Suprapubic skin (tissue), 4 donors: ENCODE results near the gene CTU2. TPM values are rescaled to one million over a fixed set of nuclear protein-coding genes. Genes with fewer than 3 reads are reported as not detected.

ENCODE experiments used
- DNase-seq, 2 donors: peaks; one replicate each; pipeline ENCODE4 v3.0.0-alpha.2; 2019; ENCODE audit warnings: low spot score in 2 of 2
- H3K27ac ChIP-seq: fragments of 200-600 bp; sonication (generic); one replicate; pipeline ENCODE4 v1.5.1; 2019
- H3K27me3 ChIP-seq: fragments of 200-600 bp; sonication (generic); one replicate; pipeline ENCODE4 v1.5.1; 2019
- H3K36me3 ChIP-seq: fragments of 200-600 bp; sonication (generic); one replicate; pipeline ENCODE4 v1.5.1; 2019
- H3K4me1 ChIP-seq: fragments of 200-600 bp; sonication (generic); one replicate; pipeline ENCODE4 v1.5.1; 2019
- H3K4me3 ChIP-seq: fragments of 200-600 bp; sonication (generic); one replicate; pipeline ENCODE4 v1.5.1; 2019; ENCODE audit warnings: mild to moderate bottlenecking
- H3K9me3 ChIP-seq: fragments of 200-600 bp; sonication (generic); one replicate; pipeline ENCODE4 v1.5.1; 2019
- CTCF ChIP-seq, 2 donors: fragments of 200-600 bp in 1 of 2; fragments of 450-650 bp in 1 of 2; sonication (generic) in 1 of 2; IDR thresholded peaks; one replicate each; pipeline ENCODE4 v1.5.1; 2016 to 2019; ENCODE audit warnings: antibody characterized with exemption in 2 of 2, mild to moderate bottlenecking in 1 of 2, moderate library complexity in 1 of 2
- EP300 ChIP-seq: sonication (generic); formaldehyde crosslinking; IDR thresholded peaks from one replicate; pipeline ENCODE4 v1.6.1; 2017; ENCODE audit warnings: antibody characterized with exemption
- POLR2A ChIP-seq, 2 donors: fragments of 450-650 bp; IDR thresholded peaks; one replicate each; pipeline ENCODE4 v1.6.1; 2017; ENCODE audit warnings: antibody characterized with exemption in 2 of 2, mild to moderate bottlenecking in 2 of 2, moderate library complexity in 2 of 2
- POLR2AphosphoS5 ChIP-seq, 3 donors: sonication (generic); formaldehyde crosslinking; IDR thresholded peaks; one replicate each; pipeline ENCODE4 v1.6.1; 2017; ENCODE audit warnings: antibody characterized with exemption in 3 of 3
- WGBS: methylation state at CpG from one replicate; pipeline ENCODE4 v1.1.5; 2018; 5-methylcytosine and 5-hydroxymethylcytosine counted together
- total RNA-seq, 4 donors: library from RNA; depleted of rRNA; stranded (reverse); fragments of >200 nt; gene quantifications; one replicate each; pipeline ENCODE4 v1.1.0, GENCODE V29; 2016

CTU2 gene
- total RNA-seq, 4 donors from 2014 or later: 7.8 to 17.8 (median 10.9) TPM

GRCh38 chr16:88686439-88687253, 19.7 kb upstream of the CTU2 start, which contains the start of gene SNAI3:
TSS of gene SNAI3 (minus strand) at chr16:88686507. CDS start at chr16:88686406, 101 bp downstream.
- H3K27me3 ChIP-seq: peaks cover 79% of the 10 kb centered on the region
- 44% methylated on average over 8 of the region's 65 CpGs for WGBS
- H3K4me1 ChIP-seq: peaks cover 44% of the 10 kb centered on the region
- peak in 1 of 2 donors; percentile 84 for DNase-seq
- peak within 1 kb of the TSS; percentile 57 for H3K4me3 ChIP-seq
- H3K36me3 ChIP-seq: no peaks in the 10 kb centered on the region
- no peaks in the 10 kb centered on the region for H3K9me3 ChIP-seq
- H3K27ac ChIP-seq: no peak within 1 kb of the TSS
- TF ChIP-seq POLR2AphosphoS5 (IDR thresholded peaks at IDR 0.05): no peak
- no peak for TF ChIP-seq CTCF (IDR thresholded peaks at IDR 0.05)
- TF ChIP-seq EP300: no peak
- TF ChIP-seq POLR2A (IDR thresholded peaks at IDR 0.05): no peak

DNA sequence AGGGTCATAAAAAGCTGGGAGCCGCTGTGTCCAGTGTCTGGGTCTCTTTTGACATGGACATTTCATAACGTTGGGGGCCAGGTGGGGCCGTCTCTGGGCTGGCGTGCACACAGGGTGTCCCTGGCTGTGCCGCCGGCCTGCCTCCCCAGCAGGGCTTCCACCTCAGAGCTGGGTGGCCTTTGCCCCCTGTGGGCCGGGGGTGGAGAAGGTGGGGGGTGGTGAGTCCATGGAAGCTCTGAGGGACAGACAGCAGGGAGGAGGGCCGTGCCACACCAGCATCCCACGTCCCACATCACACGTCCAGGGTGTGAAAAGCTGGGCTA, 19.1 kb upstream of the CTU2 start:
- TF ChIP-seq POLR2A (IDR thresholded peaks at IDR 0.05) (no peak), CTCF (IDR thresholded peaks at IDR 0.05) (no peak), EP300 (no peak), POLR2AphosphoS5 (IDR thresholded peaks at IDR 0.05) (no peak)
- no peak for DNase-seq
- Histone ChIP-seq H3K36me3 (no peaks in the 10 kb centered on the region), H3K4me3 (no peak overlapping the region), H3K9me3 (no peaks in the 10 kb centered on the region), H3K27me3 (peaks cover 76% of the 10 kb centered on the region), H3K4me1 (peaks cover 42% of the 10 kb centered on the region), H3K27ac (no peak overlapping the region)
- 47% methylated on average over 6 of the region's 10 CpGs for WGBS

- Histone ChIP-seq H3K36me3 (no peaks in the 10 kb centered on the region), H3K27me3 (peaks cover 76% of the 10 kb centered on the region), H3K27ac (no peak overlapping the region), H3K9me3 (no peaks in the 10 kb centered on the region), H3K4me3 (no peak overlapping the region), H3K4me1 (peaks cover 44% of the 10 kb centered on the region)
- TF ChIP-seq POLR2AphosphoS5 (IDR thresholded peaks at IDR 0.05): no peak
- no peak for TF ChIP-seq POLR2A (IDR thresholded peaks at IDR 0.05)
- no peak for TF ChIP-seq EP300
- TF ChIP-seq CTCF (IDR thresholded peaks at IDR 0.05): no peak
- DNase-seq: no peak
- 55% methylated on average over 3 of the region's 3 CpGs for WGBS
Measured at GRCh38 chr16:88687676-88688012, 18.7 kb upstream of the CTU2 start.

GRCh38 chr16:88688013-88688778, 18.1 kb upstream of the CTU2 start:
- peaks cover 44% of the 10 kb centered on the region for H3K4me1 ChIP-seq
- 34% methylated on average over 26 of the region's 28 CpGs for WGBS
- no peak overlapping the region for H3K27ac ChIP-seq
- peaks cover 74% of the 10 kb centered on the region for H3K27me3 ChIP-seq
- H3K36me3 ChIP-seq: no peaks in the 10 kb centered on the region
- no peaks in the 10 kb centered on the region for H3K9me3 ChIP-seq
- DNase-seq: no peak
- H3K4me3 ChIP-seq: no peak overlapping the region
- TF ChIP-seq POLR2AphosphoS5 (IDR thresholded peaks at IDR 0.05) (no peak), CTCF (IDR thresholded peaks at IDR 0.05) (no peak), EP300 (no peak), POLR2A (IDR thresholded peaks at IDR 0.05) (no peak)
